Keratinocyte (primary cell): ENCODE data around the gene MMP24. TPM values are rescaled to one million over a fixed set of nuclear protein-coding genes. Genes with fewer than 3 reads are reported as not detected.

ENCODE experiments used
- DNase-seq: peaks from one replicate; pipeline ENCODE4 v3.0.0-alpha.2; 2011; ENCODE audit warnings: low read depth, missing footprints, low spot score
- FAIRE-seq: peaks from 2 replicates; lab custom pipeline; 2011; peaks lifted over from hg19 to GRCh38; lab: Jason Lieb, UNC
- H2AFZ ChIP-seq: 2 replicates; pipeline ENCODE4 v1.6.0; 2012; ENCODE audit warnings: low read length, control low read depth, inconsistent platforms; ENCODE audit not compliant: control insufficient read depth
- H3K27ac ChIP-seq: 2 replicates; pipeline ENCODE4 v1.5.1; 2011; ENCODE audit warnings: low read length; ENCODE audit not compliant: control insufficient read depth, insufficient read depth
- H3K27me3 ChIP-seq: 3 replicates; pipeline ENCODE4 v1.6.0; 2011; ENCODE audit warnings: low read length; ENCODE audit not compliant: control insufficient read depth, insufficient read depth; ENCODE audit errors: extremely low read depth
- H3K36me3 ChIP-seq, 2 experiments: 2 replicates in 1 of 2; 3 replicates in 1 of 2; pipeline ENCODE4 v1.5.1; 2011; ENCODE audit warnings: low read length in 2 of 2, mild to moderate bottlenecking in 1 of 2; ENCODE audit not compliant: control insufficient read depth in 2 of 2, insufficient read depth in 2 of 2; ENCODE audit errors: extremely low read depth in 1 of 2
- H3K4me1 ChIP-seq: 3 replicates; pipeline ENCODE4 v1.5.1; 2011; ENCODE audit warnings: low read length; ENCODE audit not compliant: control insufficient read depth, insufficient read depth; ENCODE audit errors: extremely low read depth
- H3K4me2 ChIP-seq: 3 replicates; pipeline ENCODE4 v1.6.0; 2011; ENCODE audit warnings: low read depth, low read length; ENCODE audit not compliant: control insufficient read depth, insufficient read depth; ENCODE audit errors: extremely low read depth
- H3K4me3 ChIP-seq, 3 experiments: fragments of 200-600 bp in 1 of 3; sonication (generic) in 1 of 3; 2 replicates in 2 of 3; 3 replicates in 1 of 3; pipeline ENCODE4 v1.5.1; 2011 to 2016; ENCODE audit warnings: low read length in 3 of 3, mild to moderate bottlenecking in 3 of 3, control low read depth in 2 of 3, inconsistent platforms in 1 of 3, low read depth in 1 of 3, mixed read lengths in 1 of 3, mixed run types in 1 of 3, moderate library complexity in 1 of 3; ENCODE audit not compliant: control insufficient read depth in 2 of 3, insufficient read depth in 2 of 3; ENCODE audit errors: extremely low read depth in 1 of 3
- H3K79me2 ChIP-seq: 2 replicates; pipeline ENCODE4 v1.6.0; 2012; ENCODE audit warnings: low read length; ENCODE audit not compliant: control insufficient read depth, insufficient read depth
- H3K9ac ChIP-seq: 3 replicates; pipeline ENCODE4 v1.6.0; 2011; ENCODE audit warnings: low read length; ENCODE audit not compliant: control insufficient read depth, insufficient read depth; ENCODE audit errors: extremely low read depth
- H3K9me1 ChIP-seq: 3 replicates; pipeline ENCODE4 v1.6.0; 2011; ENCODE audit warnings: low read length; ENCODE audit not compliant: control insufficient read depth, insufficient read depth; ENCODE audit errors: extremely low read depth
- H3K9me3 ChIP-seq: 2 replicates; pipeline ENCODE4 v1.5.1; 2012; ENCODE audit warnings: low read depth, low read length; ENCODE audit not compliant: control insufficient read depth
- H4K20me1 ChIP-seq: 3 replicates; pipeline ENCODE4 v1.6.0; 2011; ENCODE audit warnings: low read length; ENCODE audit not compliant: control insufficient read depth, insufficient read depth; ENCODE audit errors: extremely low read depth
- CTCF ChIP-seq, 3 experiments: IDR thresholded peaks in 1 of 3; conservative IDR thresholded peaks in 1 of 3; optimal IDR thresholded peaks in 1 of 3; 2 replicates in 2 of 3; 3 replicates in 1 of 3; pipeline versions ENCODE3 to v1.5.1; 2011; ENCODE audit warnings: low read length in 3 of 3, mild to moderate bottlenecking in 3 of 3, moderate library complexity in 2 of 3, control low read depth in 1 of 3, inconsistent platforms in 1 of 3; ENCODE audit not compliant: insufficient read depth in 2 of 3; ENCODE audit errors: extremely low read depth in 1 of 3
- EZH2 ChIP-seq: IDR thresholded peaks from one replicate; pipeline ENCODE4 v1.6.1; 2012; ENCODE audit warnings: inconsistent platforms, mild to moderate bottlenecking, low read length, moderate library complexity
- dilution Hi-C: fragments of 300-500 bp; cut with MboI; formaldehyde crosslinking; loops from one replicate; pipeline ENCODE4 v1.7.0; 2020; ENCODE audit warnings: low sequenced_read_pairs; ENCODE audit not compliant: extremely low pct_ligation_motif_present
- polyA plus RNA-seq, 5 experiments: library from polyadenylated mRNA; depleted of rRNA in 3 of 5; stranded (reverse) in 3 of 5; stranded (forward) in 1 of 5; unstranded in 1 of 5; fragments of >200 nt; gene quantifications; 1 replicate in 1 of 5; 2 replicates in 3 of 5; 3 replicates in 1 of 5; pipeline versions ENCODE4 v1.2.1 to v1.2.3, GENCODE V29; 2011 to 2012; ENCODE audit warnings: missing spikeins in 2 of 5, low read depth in 1 of 5, low replicate concordance in 1 of 5

The MMP24 gene
- polyA plus RNA-seq, 1 donor (not counting 4 experiments of a cell fraction or from before 2014, with no cell fraction given): not detected

- H3K4me2 ChIP-seq: peak within 1 kb of the TSS; percentile 63
- no peak for FAIRE-seq
- peak within 1 kb of the TSS; percentile 91 for H2AFZ ChIP-seq
- peak within 1 kb of the TSS; percentile 69 for H3K9ac ChIP-seq
- peak within 1 kb of the TSS; percentile 34 for H3K27ac ChIP-seq
- DNase-seq: no peak
- dilution Hi-C loops: no loop called here
- no peaks in the 10 kb centered on the region for H3K9me3 ChIP-seq
- no peaks in the 10 kb centered on the region for H3K27me3 ChIP-seq
- TF ChIP-seq EZH2 (no peak), CTCF (optimal IDR thresholded peaks at IDR 0.05 in 1 of 3, IDR thresholded peaks at IDR 0.05 in 1 of 3, conservative IDR thresholded peaks at IDR 0.05 in 1 of 3; ENCODE audit: extremely low read depth in 1 of 3, insufficient read depth in 2 of 3, low read length in 3 of 3) (no peak)
- H3K4me1 ChIP-seq: peaks cover 27% of the 10 kb centered on the region
- no peaks in the 10 kb centered on the region for H3K9me1 ChIP-seq
- peaks cover 2% of the 10 kb centered on the region for H3K79me2 ChIP-seq
- peak within 1 kb of the TSS in 2 of 3 experiments; percentile 12 to 28 for H3K4me3 ChIP-seq
- no peaks in the 10 kb centered on the region for H4K20me1 ChIP-seq
- no peaks in the 10 kb centered on the region for H3K36me3 ChIP-seq
These were observed 65.4 kb downstream of the MMP24 start, which contains the start of gene FAM83C for GRCh38 chr20:35291654-35292503. Gene FAM83C, minus strand, starts transcription at chr20:35292425. Its CDS starts 121 bp downstream, at chr20:35292304.

- Histone ChIP-seq H3K27ac (peak overlapping the region; percentile 10), H4K20me1 (no peaks in the 10 kb centered on the region), H3K4me3 (peak overlapping the region in 2 of 3 experiments; percentile 12 to 28), H3K4me2 (peak overlapping the region; percentile 63), H3K27me3 (no peaks in the 10 kb centered on the region), H3K79me2 (peaks cover 2% of the 10 kb centered on the region), H2AFZ (peak overlapping the region; percentile 91), H3K9me3 (no peaks in the 10 kb centered on the region), H3K4me1 (peaks cover 27% of the 10 kb centered on the region), H3K9me1 (no peaks in the 10 kb centered on the region), H3K9ac (peak overlapping the region; percentile 69), H3K36me3 (no peaks in the 10 kb centered on the region)
- TF ChIP-seq EZH2: no peak
- no peak for TF ChIP-seq CTCF (optimal IDR thresholded peaks at IDR 0.05 in 1 of 3, IDR thresholded peaks at IDR 0.05 in 1 of 3, conservative IDR thresholded peaks at IDR 0.05 in 1 of 3; ENCODE audit: extremely low read depth in 1 of 3, insufficient read depth in 2 of 3, low read length in 3 of 3)
- dilution Hi-C loops: no loop called here
- DNase-seq (no peak), FAIRE-seq (no peak)
These were observed 66.2 kb downstream of the MMP24 start for GRCh38 chr20:35292504-35293285.
